Measurements from ENCODE around the gene STK32A.

The STK32A gene

DNA sequence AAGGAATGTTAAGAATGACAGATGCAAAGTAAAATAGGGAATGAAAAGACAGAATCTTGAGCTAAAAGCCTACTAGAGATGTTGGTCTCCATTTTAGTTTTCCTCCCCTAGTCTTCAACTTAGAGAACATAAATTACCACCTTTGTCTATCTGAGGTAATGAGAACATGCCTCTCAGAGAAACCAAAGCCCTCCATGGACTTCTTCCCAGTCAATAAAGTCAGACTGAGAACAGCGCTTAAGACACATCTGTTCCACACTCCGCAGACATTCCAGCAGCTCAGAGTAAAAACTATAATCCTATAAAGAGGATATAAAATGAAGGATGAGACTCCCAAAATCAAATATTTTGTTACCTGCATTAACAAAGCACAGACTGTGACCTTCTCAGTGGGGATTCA lies 195.8 kb downstream of the STK32A start:
- DNase-seq (ENCODE audit: low read depth): no peak
- no peak overlapping the region for H3K4me3 ChIP-seq (ENCODE audit: low read length)
- no peak for TF ChIP-seq CTCF (IDR thresholded peaks at IDR 0.05; ENCODE audit: insufficient read depth, low read depth, low read length, missing control alignments)

GRCh38 chr5:147431586-147431985 lies 196.8 kb downstream of the STK32A start:
- no peak overlapping the region for H3K4me3 ChIP-seq (ENCODE audit: low read length)
- TF ChIP-seq CTCF (IDR thresholded peaks at IDR 0.05; ENCODE audit: insufficient read depth, low read depth, low read length, missing control alignments): no peak
- DNase-seq (ENCODE audit: low read depth): no peak

- H3K4me3 ChIP-seq (ENCODE audit: low read length): no peak overlapping the region
- DNase-seq (ENCODE audit: low read depth): no peak
- TF ChIP-seq CTCF (IDR thresholded peaks at IDR 0.05; ENCODE audit: insufficient read depth, low read depth, low read length, missing control alignments): no peak
These were observed 197.5 kb downstream of the STK32A start for GRCh38 chr5:147432323-147432722.

- H3K4me3 ChIP-seq (ENCODE audit: low read length): no peak overlapping the region
- TF ChIP-seq CTCF (IDR thresholded peaks at IDR 0.05; ENCODE audit: insufficient read depth, low read depth, low read length, missing control alignments): no peak
- DNase-seq (ENCODE audit: low read depth): no peak
These were observed 199.2 kb downstream of the STK32A start for GRCh38 chr5:147434049-147434448.

DNA sequence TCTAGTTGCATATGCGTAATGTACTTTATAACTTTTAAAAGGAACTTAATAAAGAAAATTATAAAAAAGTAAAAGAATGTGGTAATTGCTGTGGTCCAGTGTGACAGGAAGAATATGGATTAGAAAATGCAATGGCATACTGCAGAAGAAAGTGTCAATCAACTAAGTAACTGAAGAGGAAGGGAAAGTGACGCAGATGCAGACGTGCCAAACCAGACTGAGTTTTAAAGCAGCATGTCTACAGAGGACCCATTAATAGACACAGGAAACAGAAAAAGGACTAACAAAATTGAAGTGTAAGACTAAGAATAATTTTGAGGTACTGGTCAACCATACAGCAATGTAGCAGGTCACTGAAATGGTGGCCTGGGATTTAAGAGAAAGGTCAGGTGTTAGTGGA lies 201.8 kb downstream of the STK32A start:
- no peak overlapping the region for H3K4me3 ChIP-seq (ENCODE audit: low read length)
- TF ChIP-seq CTCF (IDR thresholded peaks at IDR 0.05; ENCODE audit: insufficient read depth, low read depth, low read length, missing control alignments): no peak
- no peak for DNase-seq (ENCODE audit: low read depth)

DNA sequence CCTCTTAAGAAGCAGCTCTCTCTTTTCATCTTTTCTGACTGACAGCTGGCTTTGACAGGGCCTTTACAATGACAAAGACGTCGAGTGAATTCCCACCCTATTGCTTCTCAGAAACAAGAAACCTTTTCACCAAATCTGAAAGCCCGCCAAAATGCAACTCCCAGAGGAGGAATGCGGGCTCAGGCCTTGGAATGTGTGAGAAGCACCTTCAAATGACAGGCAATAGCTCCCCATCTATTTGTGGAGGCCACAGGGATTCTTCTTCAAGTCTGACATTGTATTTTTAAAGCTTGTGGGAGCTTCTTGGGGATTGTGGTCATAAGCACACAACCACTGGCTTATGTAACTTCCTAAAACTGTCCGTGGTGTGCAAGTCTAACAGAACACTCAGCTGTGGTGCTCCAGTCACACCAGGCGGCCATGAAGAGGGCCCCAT lies 202.4 kb downstream of the STK32A start:
- no peak for TF ChIP-seq CTCF (IDR thresholded peaks at IDR 0.05; ENCODE audit: insufficient read depth, low read depth, low read length, missing control alignments)
- no peak for DNase-seq (ENCODE audit: low read depth)
- no peak overlapping the region for H3K4me3 ChIP-seq (ENCODE audit: low read length)

All from epithelial cell of esophagus (primary cell).